ENCODE results near the gene MT1A.

DNA sequence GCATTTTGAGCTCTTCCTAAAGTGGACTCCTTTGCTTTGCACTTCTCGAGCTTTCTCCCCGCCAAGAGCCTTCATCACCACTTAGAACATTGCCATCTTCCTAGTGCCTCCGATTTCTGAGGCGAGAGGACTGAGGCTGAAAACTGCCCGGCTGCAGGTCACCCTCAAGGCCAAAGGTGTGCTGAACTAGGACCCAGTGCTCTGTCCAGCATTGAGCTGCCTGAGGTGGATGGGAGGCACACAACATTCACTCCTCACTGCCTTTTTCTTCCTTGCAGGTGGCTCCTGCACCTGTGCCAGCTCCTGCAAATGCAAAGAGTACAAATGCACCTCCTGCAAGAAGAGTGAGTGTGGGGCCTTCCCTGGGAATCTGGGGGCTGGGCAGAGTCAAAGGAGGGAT lies 5.4 kb downstream of the MT1A start:
- TF ChIP-seq, protein P1, sequence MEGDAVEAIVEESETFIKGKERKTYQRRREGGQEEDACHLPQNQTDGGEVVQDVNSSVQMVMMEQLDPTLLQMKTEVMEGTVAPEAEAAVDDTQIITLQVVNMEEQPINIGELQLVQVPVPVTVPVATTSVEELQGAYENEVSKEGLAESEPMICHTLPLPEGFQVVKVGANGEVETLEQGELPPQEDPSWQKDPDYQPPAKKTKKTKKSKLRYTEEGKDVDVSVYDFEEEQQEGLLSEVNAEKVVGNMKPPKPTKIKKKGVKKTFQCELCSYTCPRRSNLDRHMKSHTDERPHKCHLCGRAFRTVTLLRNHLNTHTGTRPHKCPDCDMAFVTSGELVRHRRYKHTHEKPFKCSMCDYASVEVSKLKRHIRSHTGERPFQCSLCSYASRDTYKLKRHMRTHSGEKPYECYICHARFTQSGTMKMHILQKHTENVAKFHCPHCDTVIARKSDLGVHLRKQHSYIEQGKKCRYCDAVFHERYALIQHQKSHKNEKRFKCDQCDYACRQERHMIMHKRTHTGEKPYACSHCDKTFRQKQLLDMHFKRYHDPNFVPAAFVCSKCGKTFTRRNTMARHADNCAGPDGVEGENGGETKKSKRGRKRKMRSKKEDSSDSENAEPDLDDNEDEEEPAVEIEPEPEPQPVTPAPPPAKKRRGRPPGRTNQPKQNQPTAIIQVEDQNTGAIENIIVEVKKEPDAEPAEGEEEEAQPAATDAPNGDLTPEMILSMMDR (IDR thresholded peaks at IDR 0.05): no peak
- TF ChIP-seq POLR2A (IDR thresholded peaks at IDR 0.05): no peak
- no peak for TF ChIP-seq POLR2AphosphoS5 (IDR thresholded peaks at IDR 0.05)

Data from breast epithelium (tissue), 3 donors.